ENCODE data around the gene FAM117B.
"Not testable (repeated sequence)": the region's sequence is repeated elsewhere in the genome, so short reads cannot be mapped to it uniquely, and the experiment has no call there.

The FAM117B gene

DNA sequence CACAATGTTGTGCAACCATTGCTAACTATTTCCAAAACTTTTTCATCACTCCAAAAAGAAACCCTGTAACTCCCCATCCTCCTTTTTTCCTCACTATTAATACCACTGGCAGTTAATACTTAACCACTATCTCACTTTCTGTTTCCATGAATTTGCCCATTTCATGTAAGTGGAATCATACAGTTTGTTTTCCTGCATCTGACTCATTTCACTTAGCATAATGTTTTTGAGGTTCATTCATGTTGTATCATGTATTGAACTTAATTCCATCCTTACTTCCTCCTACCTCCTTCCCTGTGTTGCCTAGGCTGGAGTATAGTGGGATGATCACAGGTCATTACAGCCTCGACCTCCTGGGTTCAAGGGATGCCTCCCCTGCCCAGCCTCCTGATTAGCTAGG, 68.3 kb downstream of the FAM117B start:
- no peak for DNase-seq (ENCODE audit: low spot score)

DNA sequence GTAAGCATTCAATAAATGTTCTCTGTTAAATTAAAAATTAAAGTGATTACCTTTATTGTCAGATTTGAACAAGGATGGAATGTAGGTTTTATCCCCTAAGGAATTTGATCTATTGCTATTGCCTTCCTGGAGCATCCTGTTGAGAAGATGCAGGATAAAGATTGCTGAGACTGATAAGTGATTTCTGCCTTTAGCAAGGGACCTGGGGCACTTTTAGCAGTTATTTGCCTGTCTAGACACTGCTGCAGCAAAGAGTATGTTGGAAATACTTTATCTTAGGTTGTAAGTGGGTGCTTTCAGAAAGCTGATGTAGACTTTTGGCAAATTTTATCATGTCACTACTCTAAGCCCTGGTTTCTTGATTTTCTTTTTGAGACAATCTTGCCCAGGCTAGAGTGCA, 69.5 kb downstream of the FAM117B start:
- no peak for DNase-seq (ENCODE audit: low spot score)

DNA sequence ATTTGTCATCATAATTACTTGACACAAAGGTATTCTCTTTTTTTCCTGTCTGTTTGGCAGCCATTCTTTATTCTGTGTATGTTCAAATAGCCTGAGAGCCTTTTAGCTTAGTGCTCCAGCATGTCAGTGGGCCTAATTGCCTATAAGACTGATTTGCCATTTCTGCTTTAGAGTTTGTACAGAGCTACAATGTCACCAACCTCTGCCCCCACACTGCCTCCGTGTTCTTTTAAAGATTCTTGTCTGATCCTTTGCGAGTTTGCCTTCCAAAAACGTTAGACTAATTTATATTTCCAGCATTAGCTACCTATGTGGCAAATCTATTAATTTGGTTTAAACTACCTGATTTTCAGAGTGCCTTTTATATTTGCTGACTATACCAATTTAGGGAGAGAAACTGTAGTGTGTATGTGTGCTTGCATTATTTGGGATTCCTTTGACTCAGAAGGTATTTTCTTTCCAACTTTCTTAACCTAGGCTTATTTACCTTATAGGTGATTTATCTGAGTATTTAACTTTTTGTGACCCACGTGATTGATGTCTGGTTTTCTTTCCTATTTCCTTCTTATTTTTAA, 70.8 kb downstream of the FAM117B start:
- no peak for DNase-seq (ENCODE audit: low spot score)

DNA sequence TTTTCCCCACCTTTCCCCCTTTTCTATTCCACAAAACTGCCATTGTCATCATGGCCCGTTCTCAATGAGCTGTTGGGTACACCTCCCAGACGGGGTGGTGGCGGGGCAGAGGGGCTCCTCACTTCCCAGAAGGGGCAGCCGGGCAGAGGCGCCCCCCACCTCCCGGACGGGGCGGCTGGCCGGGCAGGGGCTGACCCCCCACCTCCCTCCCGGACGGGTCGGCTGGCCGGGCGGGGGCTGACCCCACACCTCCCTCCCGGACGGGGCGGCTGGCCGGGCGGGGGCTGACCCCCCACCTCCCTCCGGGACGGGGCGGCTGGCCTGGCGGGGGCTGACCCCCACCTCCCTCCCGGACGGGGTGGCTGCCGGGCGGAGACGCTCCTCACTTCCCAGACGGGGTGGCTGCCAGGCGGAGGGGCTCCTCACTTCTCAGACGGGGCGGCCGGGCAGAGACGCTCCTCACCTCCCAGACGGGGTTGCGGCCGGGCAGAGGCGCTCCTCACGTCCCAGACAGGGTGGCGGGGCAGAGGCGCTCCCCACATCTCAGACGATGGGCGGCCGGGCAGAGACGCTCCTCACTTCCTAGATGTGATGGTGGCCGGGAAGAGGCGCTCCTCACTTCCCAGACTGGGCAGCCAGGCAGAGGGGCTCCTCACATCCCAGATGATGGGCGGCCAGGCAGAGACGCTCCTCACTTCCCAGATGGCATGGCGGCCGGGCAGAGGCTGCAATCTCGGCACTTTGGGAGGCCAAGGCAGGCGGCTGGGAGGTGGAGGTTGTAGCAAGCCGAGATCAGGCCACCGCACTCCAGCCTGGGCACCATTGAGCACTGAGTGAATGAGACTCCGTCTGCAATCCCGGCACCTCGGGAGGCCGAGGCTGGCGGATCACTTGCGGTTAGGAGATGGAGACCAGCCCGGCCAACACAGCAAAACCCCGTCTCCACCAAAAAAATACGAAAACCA, 80.5 kb downstream of the FAM117B start:
- not testable (repeated sequence) for DNase-seq (ENCODE audit: low spot score)

DNA sequence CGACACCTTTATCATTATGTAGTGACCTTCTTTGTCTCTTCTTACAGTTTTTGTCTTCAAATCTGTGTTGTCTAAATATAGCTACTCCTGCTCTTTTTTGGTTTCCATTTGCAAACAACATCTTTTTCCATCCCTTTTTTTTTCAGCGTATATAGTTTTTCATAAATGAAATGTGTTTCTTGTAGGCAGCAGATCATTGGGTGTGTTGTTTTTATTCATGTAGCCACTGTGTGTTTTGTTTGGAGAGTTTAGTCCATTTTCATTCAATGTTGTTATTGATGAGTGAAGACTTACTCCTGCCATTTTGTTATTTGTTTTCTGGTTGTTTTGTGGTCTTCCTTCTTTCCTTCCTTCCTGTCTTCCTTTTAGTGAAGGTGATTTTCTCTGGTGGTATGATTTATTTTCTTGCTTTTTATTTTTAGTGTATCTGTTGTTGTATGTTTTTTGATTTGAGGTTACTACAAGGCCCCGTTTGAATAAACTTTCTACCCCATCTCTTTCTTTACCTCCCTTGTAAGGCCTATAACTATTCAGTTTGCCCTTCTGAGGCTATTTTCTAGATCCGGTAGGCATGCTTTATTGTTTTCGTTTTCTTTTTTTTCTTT, 81.4 kb downstream of the FAM117B start:
- no peak for DNase-seq (ENCODE audit: low spot score)

DNA sequence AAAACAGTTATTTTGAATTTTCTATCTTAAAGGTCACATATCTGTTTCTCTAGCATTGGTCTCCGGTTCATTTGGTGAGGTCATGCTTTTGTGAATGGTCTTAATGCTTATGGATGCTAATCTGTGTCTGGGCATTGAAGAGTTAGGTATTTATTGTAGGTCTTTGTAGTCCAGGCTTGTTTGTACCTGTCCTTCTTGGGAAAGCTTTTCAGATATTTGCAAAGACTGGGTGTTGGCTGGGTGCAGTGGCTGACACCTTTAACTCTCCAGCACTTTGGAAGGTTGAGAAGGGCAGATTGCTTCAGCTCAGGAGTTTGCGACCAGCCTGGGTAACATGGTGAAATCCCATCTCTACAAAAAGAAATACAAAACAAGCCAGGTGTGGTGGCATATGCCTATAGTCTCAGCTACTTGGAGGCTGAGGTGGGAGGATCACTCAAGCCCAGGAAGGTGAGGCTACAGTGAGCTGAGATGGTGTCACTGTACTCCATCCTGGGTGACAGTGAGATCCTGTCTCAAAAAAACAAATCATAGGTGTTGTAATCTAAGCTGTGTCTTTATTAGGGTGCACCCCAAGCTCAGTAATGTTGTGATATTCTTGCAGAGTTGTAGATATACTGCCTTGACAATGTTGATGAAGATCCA, 82.3 kb downstream of the FAM117B start:
- DNase-seq (ENCODE audit: low spot score), result no peak

DNA sequence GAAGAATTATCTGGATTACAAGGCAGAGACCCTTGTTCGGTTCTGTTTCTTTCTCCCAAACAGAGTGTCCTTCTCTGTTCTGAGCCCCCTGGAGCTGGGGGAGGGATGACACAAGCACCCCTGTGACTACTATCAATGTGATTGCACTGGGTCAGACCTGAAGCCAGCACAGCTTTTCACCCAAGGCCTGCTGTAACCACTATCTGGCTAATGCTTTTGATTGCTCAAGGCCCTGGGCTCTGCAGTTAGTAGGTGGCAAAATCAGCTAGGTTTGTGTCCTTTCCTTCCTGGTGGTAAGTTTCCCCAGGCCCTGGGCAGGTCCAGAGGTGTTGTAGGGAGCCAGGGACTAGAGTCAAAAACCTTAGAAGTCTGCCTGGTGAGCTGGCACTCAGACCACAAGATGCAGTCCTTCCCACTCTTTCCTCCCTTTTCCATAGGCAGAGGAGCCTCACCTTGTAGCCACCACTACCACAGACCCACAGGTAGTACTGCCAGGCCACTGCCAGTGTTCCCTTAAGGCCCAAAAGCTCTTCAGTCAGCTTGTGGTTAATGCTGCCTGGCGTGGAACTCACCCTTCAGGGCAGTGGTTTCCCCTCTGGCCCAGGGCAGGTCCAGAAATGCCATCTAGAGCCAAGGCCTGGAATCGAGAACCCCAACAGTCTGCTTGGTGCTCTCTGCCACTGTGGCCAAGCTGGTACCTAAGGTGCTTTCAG, 83.0 kb downstream of the FAM117B start:
- no peak for DNase-seq (ENCODE audit: low spot score)

DNA sequence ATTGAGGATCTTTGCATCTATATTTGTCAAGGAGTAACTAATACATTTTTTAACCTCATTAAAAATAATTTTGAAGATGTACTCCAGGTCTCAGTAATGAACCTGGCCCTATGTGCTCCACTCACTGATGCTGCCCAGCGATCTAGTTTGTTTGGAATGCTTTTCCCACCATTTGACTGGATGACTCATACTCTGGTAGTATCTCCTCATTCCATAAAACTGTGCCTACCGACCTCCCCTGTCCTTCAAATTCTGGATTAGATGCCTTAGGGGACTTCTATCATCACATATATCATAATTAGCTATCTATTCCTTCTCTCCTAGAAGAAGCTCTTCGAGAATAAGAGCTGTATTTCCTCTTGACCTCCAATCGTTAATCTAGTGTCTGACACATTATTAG, 83.8 kb downstream of the FAM117B start:
- DNase-seq (ENCODE audit: low spot score), result peak; percentile 54

DNA sequence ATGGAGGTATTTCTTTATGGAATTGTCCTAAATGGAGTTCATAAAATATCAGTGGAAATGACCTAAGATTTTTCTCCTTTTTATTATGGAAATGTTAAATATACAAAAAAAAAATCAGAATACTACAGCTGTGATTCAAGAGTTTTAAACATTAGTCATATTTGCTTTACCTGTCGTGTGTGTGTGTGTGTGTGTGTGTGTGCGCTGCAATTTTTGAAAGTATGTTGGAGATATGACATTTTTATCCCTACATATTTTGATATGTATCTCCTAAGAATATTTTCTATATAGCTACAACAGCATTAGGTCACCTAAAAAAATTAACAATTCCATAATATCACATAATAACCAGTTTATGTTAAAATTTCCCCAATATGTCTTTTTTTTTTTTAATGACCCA, 85.5 kb downstream of the FAM117B start:
- no peak for DNase-seq (ENCODE audit: low spot score)

DNA sequence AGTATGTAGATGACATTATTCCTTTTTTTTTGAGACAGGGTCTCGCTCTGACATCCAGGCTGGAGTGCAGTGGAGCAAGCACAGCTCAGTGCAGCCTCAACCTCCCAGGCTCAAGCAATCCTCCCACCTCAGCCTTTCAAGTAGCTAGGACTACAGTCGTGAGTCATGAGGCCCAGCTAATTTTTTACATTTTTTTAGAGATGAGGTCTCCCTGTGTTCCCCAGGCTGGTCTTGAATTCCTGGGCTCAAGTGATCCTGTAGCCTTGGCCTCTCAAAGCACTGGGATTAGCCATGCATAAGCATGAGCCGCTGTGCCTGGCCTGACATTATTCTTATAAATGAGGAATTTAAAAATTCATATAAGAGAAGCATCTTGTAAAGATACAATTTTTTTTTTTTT, 86.9 kb downstream of the FAM117B start:
- no peak for DNase-seq (ENCODE audit: low spot score)

DNA sequence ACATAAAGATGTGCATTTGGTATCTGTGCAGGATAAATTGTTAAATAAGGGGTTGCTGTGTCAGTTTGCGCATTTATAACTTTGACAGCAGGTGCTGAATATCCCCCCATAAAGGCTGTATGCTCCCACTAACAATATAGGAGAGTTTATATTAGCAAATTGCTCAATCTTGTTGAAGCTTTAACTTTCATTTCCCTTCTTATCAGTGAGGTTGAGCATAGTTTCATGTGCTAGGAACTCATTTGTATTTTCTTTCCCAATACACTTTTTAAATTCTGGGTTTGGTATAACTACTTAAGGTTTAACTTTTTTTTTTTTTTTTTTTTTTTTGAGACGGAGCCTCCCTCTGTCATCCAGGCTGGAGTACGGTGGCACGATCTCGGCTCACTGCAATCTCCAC, 89.0 kb downstream of the FAM117B start:
- DNase-seq (ENCODE audit: low spot score), result no peak

DNA sequence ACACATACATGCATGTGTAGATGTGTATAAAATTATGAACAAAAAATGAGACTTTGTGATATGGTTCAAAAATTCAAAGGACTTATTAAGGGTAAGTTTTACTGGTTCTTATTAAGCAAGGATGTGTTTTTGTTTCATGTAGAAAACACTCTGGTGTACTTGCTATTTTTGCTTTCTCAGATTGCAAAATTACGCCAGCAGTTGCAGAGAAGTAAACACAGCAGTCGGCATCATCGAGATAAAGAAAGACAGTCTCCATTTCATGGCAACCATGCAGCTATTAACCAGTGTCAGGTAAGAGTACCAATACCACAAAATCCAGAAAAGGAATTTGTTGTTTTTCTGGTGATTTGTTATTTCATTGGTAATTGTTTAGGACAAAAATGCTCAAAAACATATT, 91.3 kb downstream of the FAM117B start:
- no peak for DNase-seq (ENCODE audit: low spot score)

DNA sequence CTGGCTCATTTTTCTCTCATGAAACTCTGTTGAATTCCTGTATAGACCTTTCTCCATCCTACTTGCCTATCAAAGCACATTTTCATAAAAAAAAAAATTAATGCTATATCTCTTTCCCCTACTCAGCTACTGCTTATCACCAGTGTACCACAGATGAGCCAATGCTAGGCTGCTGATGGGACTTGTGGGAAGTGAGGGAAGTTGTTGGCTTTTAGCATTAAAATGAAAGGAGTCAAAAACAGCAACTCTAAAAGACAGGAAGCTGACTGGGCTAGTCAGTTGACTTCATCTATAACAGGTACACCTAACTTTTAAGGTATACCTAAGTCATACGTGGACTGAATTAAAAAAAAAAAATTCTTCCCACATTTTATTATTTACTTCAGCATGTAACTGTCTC, 102.1 kb downstream of the FAM117B start:
- no peak for DNase-seq (ENCODE audit: low spot score)

DNA sequence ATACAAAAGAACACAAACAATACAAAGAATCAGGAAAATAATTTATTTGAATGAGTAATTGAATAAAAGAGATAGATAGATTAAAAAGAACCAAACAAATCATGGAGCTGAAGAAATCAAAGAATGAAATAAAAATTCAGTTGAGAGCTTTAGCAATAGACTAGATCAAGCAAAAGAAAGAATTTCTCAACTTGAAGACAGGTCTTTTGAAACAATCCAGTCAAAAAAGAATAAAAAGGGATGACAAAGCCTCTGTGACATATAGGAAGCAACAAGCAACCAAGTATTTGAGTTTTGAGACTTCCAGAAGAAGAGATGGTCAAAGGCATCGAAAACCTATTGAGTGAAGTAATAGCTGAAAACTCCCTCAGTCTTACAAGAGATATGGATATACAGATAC, 108.8 kb downstream of the FAM117B start:
- DNase-seq (ENCODE audit: low spot score), result no peak

DNA sequence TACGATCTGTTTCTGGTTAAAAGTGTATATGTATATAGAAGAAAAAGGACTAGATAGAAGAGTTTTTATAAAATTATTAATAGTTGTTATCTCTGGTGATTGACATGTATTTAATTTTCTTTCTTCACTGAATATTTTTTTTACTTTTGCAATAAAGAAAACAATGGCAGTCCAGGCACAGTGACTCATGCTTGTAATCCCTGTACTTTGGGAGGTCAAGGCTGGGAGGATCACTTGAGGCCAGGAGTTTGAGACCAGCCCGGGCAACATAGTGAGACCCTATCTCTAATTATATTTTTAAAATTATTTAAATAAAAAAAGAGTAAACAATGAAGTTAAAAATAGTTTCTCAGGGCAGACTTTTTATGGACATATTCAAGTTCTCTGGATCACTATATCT, 114.7 kb downstream of the FAM117B start:
- no peak for DNase-seq (ENCODE audit: low spot score)

DNA sequence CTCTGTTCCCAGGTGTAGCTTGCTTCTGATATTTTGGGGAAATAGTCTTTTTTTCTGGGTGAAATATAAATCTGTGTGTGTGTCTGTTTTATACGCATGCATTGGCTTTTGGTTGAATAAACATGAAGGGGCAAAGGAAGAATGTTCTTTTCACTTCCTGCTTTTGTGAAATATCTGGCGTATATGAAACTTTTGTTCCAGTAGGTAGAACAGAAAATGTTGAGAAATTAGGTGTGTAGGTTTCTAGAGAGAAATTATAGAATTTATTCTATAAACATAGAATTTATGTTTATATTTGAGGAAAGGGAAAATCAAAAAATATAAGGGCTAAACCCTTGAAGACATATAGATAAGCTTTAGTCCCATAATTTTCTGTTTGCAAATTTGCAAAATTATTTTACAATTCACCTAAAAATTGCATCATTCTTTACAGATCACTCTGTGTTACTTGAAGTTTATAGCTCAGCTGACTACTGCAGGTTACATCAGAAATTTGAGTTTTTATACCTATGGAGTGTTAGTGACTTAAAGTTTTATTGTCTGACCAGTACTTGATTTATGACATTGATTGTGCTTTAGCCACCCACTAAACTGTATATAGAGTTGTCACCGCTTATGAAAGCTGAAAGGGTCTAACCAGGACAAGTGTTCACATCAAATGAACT, 116.1 kb downstream of the FAM117B start:
- no peak for DNase-seq (ENCODE audit: low spot score)

DNA sequence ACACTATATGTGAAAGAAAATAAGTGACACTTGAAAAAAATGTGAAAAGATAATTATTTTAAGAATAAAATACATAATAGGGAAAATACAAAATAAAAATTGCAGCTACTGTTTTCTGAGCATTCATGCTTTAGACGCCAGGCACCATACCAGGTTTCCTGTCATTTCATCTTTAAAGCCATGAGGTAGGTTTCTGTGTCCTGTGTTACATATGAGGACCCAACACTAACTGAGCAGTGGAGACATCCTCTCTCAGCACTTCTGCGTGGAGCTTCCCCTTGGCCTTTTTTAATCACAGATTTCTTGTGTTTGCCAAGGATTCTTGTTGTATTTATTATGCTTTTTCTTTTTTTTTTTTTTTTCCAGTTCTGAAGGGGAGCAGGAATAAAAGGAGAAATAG, 117.3 kb downstream of the FAM117B start:
- no peak for DNase-seq (ENCODE audit: low spot score)

DNA sequence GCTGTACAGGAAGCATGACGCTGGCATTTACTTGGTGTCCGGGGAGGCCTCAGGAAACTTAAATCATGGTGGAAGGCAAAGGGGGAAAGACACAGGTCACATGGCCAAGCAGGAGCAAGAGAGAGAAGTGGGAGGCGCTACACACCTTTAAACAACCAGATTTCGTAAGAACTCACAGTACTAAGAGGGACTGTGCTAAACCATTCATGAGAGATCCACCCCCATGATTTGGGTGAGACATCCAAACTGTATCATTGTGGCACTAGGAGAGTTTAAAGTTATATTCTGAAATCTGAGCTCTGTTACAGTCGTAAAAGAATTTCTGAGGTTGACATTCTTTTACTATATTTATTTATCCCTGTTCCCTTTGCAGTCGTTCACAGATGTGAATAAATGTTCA, 120.2 kb downstream of the FAM117B start:
- no peak for DNase-seq (ENCODE audit: low spot score)

DNA sequence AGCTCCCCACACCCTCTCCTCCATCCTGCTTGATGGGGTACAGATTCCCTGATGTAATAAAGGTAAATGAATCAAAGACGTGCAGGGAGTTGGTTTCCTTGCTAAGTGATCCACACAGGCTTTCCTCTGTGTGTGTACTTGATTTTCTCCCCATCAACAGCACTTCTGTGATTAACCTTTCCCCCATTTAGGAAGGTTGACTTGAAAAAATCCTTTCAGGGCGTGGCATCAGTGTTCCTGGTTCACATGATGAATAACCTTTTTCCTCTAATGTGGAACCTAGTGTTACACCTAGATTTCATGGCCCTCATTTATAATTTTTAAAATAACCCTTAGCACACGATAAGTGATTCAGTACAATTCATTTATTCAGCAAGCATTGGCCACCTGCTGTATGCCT, 121.8 kb downstream of the FAM117B start:
- DNase-seq (ENCODE audit: low spot score), result no peak

DNA sequence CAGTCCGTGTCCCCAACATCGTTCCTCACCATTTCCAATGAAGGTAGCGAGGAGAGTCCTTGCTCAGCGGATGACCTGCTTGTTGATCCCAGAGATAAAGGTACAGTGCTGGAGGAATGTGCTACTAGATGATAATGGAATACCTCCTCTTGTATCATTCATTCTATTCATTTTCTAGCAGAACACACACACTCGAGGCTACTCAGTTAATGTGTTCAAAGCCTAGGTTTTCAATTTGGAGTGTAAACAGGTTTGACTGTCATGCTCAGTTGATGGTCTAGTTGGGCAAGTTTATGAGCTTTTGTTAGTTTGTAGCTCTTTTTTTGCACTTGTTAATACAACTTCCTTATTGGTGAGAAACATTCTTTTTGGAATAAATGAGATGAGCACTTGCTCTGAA, 122.6 kb downstream of the FAM117B start:
- DNase-seq (ENCODE audit: low spot score), result no peak

DNA sequence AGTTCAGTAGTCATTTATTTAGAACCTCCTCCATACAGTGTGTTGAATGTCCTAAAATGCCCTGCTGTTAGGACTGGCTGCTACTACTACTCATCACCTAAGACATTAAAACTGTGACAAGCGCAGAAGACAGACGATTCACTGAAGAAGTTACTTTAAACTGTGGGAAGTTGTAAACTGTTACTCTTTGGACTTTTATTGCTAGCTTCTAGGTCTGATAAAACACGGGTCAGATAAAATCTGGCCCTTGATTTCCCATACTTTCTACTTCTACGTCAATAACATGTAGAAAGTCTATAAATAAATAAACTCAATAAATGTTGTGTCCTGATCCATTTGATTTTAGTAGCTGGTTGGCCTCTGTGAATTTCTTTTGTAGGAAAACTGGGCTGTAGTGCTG, 123.4 kb downstream of the FAM117B start:
- DNase-seq (ENCODE audit: low spot score), result no peak

DNA sequence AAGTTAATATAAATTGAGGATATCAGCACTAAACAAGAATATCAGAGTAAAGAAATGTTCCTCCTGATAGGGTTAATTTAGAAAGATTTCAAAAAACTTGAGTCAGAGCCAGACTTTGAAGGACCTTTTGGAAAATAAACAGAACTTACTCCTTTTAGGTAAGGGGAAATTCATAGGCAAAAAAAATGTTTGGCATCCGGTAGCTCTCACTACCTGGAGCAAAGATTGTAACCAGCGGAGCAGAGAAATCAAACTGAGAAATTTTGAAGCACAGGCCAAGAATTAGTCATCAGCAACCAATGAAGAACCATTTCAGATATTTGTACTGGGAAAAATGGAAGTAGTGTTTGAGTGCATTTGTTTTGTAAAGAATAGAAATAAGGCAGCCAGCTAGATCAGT, 123.8 kb downstream of the FAM117B start:
- no peak for DNase-seq (ENCODE audit: low spot score)

Measured in SW480 (cell line).